ENCODE data around the gene SLC25A36. TPM values are rescaled to one million over a fixed set of nuclear protein-coding genes. Genes with fewer than 3 reads are reported as not detected.

SLC25A36 gene
- total and polyA plus RNA-seq, 4 donors = 1.5 to 20.5 (median 5.4) TPM

- Histone ChIP-seq H3K4me3 (ENCODE audit: low read depth in 1 of 3, low read length in 3 of 3) (no peak overlapping the region), H3K27me3 (ENCODE audit: control insufficient read depth in 4 of 4, insufficient read depth in 4 of 4, low read length in 3 of 4) (peaks cover 0 to 10% (median 0%) of the 10 kb centered on the region in 4 donors), H3K9me3 (ENCODE audit: control insufficient read depth in 4 of 4, low read length in 3 of 4) (no peaks in the 10 kb centered on the region), H3K9ac (ENCODE audit: low read depth in 1 of 2, low read length in 2 of 2) (no peak overlapping the region), H3K36me3 (ENCODE audit: control insufficient read depth in 4 of 4, insufficient read depth in 3 of 4, low read depth in 1 of 4, low read length in 3 of 4) (no peaks in the 10 kb centered on the region), H3K27ac (ENCODE audit: low read depth in 1 of 2, low read length in 2 of 2) (no peak overlapping the region), H3K4me1 (ENCODE audit: control insufficient read depth in 4 of 4, insufficient read depth in 4 of 4, low read length in 3 of 4) (no peaks in the 10 kb centered on the region)
- 37% methylated on average over 3 of the region's 3 CpGs for WGBS
- TF ChIP-seq SP1 (IDR thresholded peaks at IDR 0.05) = no peak
- no peak for TF ChIP-seq EGR1 (IDR thresholded peaks at IDR 0.05; ENCODE audit: low read depth in 2 of 2)
- TF ChIP-seq YY1 (IDR thresholded peaks at IDR 0.05) = peak; percentile 31
- TF ChIP-seq RAD21 (IDR thresholded peaks at IDR 0.05) = peak; percentile 83
- TF ChIP-seq CTCF (IDR thresholded peaks at IDR 0.05; ENCODE audit: low read depth, low read length, missing input control) = peak; percentile 62
- no peak for DNase-seq (ENCODE audit: low spot score)
Observed at GRCh38 chr3:140898340-140899180, 43.1 kb upstream of the SLC25A36 start.

- 86% methylated on average over 1 of the region's 1 CpG for WGBS
- Histone ChIP-seq H3K27me3 (ENCODE audit: control insufficient read depth in 4 of 4, insufficient read depth in 4 of 4, low read length in 3 of 4) (peaks cover 0 to 10% (median 0%) of the 10 kb centered on the region in 4 donors), H3K27ac (ENCODE audit: low read depth in 1 of 2, low read length in 2 of 2) (no peak overlapping the region), H3K4me1 (ENCODE audit: control insufficient read depth in 4 of 4, insufficient read depth in 4 of 4, low read length in 3 of 4) (no peaks in the 10 kb centered on the region), H3K36me3 (ENCODE audit: control insufficient read depth in 4 of 4, insufficient read depth in 3 of 4, low read depth in 1 of 4, low read length in 3 of 4) (no peaks in the 10 kb centered on the region), H3K9me3 (ENCODE audit: control insufficient read depth in 4 of 4, low read length in 3 of 4) (no peaks in the 10 kb centered on the region), H3K9ac (ENCODE audit: low read depth in 1 of 2, low read length in 2 of 2) (no peak overlapping the region), H3K4me3 (ENCODE audit: low read depth in 1 of 3, low read length in 3 of 3) (no peak overlapping the region)
- no peak for DNase-seq (ENCODE audit: low spot score)
- TF ChIP-seq FOXA1 (IDR thresholded peaks at IDR 0.05) = no peak
- TF ChIP-seq, protein P1, sequence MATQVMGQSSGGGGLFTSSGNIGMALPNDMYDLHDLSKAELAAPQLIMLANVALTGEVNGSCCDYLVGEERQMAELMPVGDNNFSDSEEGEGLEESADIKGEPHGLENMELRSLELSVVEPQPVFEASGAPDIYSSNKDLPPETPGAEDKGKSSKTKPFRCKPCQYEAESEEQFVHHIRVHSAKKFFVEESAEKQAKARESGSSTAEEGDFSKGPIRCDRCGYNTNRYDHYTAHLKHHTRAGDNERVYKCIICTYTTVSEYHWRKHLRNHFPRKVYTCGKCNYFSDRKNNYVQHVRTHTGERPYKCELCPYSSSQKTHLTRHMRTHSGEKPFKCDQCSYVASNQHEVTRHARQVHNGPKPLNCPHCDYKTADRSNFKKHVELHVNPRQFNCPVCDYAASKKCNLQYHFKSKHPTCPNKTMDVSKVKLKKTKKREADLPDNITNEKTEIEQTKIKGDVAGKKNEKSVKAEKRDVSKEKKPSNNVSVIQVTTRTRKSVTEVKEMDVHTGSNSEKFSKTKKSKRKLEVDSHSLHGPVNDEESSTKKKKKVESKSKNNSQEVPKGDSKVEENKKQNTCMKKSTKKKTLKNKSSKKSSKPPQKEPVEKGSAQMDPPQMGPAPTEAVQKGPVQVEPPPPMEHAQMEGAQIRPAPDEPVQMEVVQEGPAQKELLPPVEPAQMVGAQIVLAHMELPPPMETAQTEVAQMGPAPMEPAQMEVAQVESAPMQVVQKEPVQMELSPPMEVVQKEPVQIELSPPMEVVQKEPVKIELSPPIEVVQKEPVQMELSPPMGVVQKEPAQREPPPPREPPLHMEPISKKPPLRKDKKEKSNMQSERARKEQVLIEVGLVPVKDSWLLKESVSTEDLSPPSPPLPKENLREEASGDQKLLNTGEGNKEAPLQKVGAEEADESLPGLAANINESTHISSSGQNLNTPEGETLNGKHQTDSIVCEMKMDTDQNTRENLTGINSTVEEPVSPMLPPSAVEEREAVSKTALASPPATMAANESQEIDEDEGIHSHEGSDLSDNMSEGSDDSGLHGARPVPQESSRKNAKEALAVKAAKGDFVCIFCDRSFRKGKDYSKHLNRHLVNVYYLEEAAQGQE (IDR thresholded peaks at IDR 0.05) = no peak
- no peak for TF ChIP-seq ZBTB33 (IDR thresholded peaks at IDR 0.05)
- TF ChIP-seq EGR1 (IDR thresholded peaks at IDR 0.05; ENCODE audit: low read depth in 2 of 2) = no peak
- no peak for TF ChIP-seq HNF4A (conservative IDR thresholded peaks at IDR 0.05)
- TF ChIP-seq TAF1 (conservative IDR thresholded peaks at IDR 0.05) = no peak
- no peak for TF ChIP-seq CTCF (IDR thresholded peaks at IDR 0.05; ENCODE audit: low read depth, low read length, missing input control)
- TF ChIP-seq, protein P2, sequence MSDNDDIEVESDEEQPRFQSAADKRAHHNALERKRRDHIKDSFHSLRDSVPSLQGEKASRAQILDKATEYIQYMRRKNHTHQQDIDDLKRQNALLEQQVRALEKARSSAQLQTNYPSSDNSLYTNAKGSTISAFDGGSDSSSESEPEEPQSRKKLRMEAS (IDR thresholded peaks at IDR 0.05) = no peak
- TF ChIP-seq RXRA (IDR thresholded peaks at IDR 0.05) = no peak
Observed at GRCh38 chr3:140899363-140899762, 42.3 kb upstream of the SLC25A36 start.
